HepG2 (cell line): Measurements from ENCODE around the gene BCAS2. TPM values are rescaled to one million over a fixed set of nuclear protein-coding genes. Genes with fewer than 3 reads are reported as not detected.
A peak's percentile ranks its signal among the peaks of the same experiment; 100 is the strongest.

Experiments used
- AKAP8 ChIP-seq: sonication (generic); formaldehyde crosslinking; IDR thresholded peaks from 2 replicates; pipeline ENCODE4 v1.5.1; 2020; ENCODE audit warnings: mild to moderate bottlenecking, missing genetic modification reagents
- ASH2L ChIP-seq: fragments of 300-600, 200-600 bp; sonication (generic); IDR thresholded peaks from 2 replicates; pipeline ENCODE4 v1.7.0; 2017; ENCODE audit warnings: low read depth, mild to moderate bottlenecking, moderate library complexity, mixed read lengths, low read length; ENCODE audit not compliant: insufficient read length
- BRF2 ChIP-seq: sonication (generic); formaldehyde crosslinking; IDR thresholded peaks from 2 replicates; pipeline ENCODE4 v1.8.1; 2022; ENCODE audit warnings: mild to moderate bottlenecking, missing genetic modification reagents
- DZIP1 ChIP-seq: sonication (generic); formaldehyde crosslinking; IDR thresholded peaks from 2 replicates; pipeline ENCODE4 v1.5.0; 2020; ENCODE audit warnings: mild to moderate bottlenecking, missing genetic modification reagents
- GTF2F1 ChIP-seq: fragments of 150-350 bp; IDR thresholded peaks from 2 replicates; pipeline ENCODE4 v1.6.1; 2014; ENCODE audit warnings: low read length
- HIC2 ChIP-seq: sonication (generic); formaldehyde crosslinking; IDR thresholded peaks from 2 replicates; pipeline ENCODE4 v1.9.0; 2022; ENCODE audit warnings: low read depth, missing genetic modification reagents
- HINFP ChIP-seq: sonication (generic); formaldehyde crosslinking; IDR thresholded peaks from 2 replicates; pipeline ENCODE4 v1.4.0; 2020; ENCODE audit warnings: low read depth, mild to moderate bottlenecking, missing genetic modification reagents
- KDM4B ChIP-seq: sonication (generic); formaldehyde crosslinking; IDR thresholded peaks from 2 replicates; pipeline ENCODE4 v1.4.0; 2020; ENCODE audit warnings: missing genetic modification reagents
- PTBP1 ChIP-seq: fragments of 200-400 bp; formaldehyde crosslinking; IDR thresholded peaks from 2 replicates; pipeline ENCODE4 v1.6.1; 2018; ENCODE audit warnings: low read length, low read depth; ENCODE audit not compliant: poor library complexity, severe bottlenecking
- STAT5B ChIP-seq: sonication (generic); formaldehyde crosslinking; IDR thresholded peaks from 2 replicates; pipeline ENCODE4 v1.4.0; 2020; ENCODE audit warnings: missing genetic modification reagents
- ZFP37 ChIP-seq: sonication (generic); formaldehyde crosslinking; IDR thresholded peaks from 2 replicates; pipeline ENCODE4 v1.4.0; 2020; ENCODE audit warnings: missing genetic modification reagents, borderline replicate concordance
- ZNF18 ChIP-seq: sonication (generic); formaldehyde crosslinking; IDR thresholded peaks from 2 replicates; pipeline ENCODE4 v1.8.0; 2022; ENCODE audit warnings: mild to moderate bottlenecking, missing genetic modification reagents; ENCODE audit not compliant: insufficient replicate concordance
- ZNF296 ChIP-seq: sonication (generic); formaldehyde crosslinking; conservative IDR thresholded peaks from 2 replicates; pipeline ENCODE4 v1.5.0; 2020; ENCODE audit warnings: mild to moderate bottlenecking, missing genetic modification reagents
- ZNF335 ChIP-seq: sonication (generic); formaldehyde crosslinking; IDR thresholded peaks from 2 replicates; pipeline ENCODE4 v1.4.0; 2020; ENCODE audit warnings: missing genetic modification reagents
- ZNF704 ChIP-seq: sonication (generic); formaldehyde crosslinking; IDR thresholded peaks from 2 replicates; pipeline ENCODE4 v1.8.1; 2023; ENCODE audit warnings: mild to moderate bottlenecking, inconsistent platforms, moderate library complexity, missing genetic modification reagents, borderline replicate concordance
- ZNF746 ChIP-seq: sonication (generic); formaldehyde crosslinking; IDR thresholded peaks from 2 replicates; pipeline ENCODE4 v1.8.0; 2022; ENCODE audit warnings: mild to moderate bottlenecking, missing genetic modification reagents
- ZNF768 ChIP-seq: sonication (generic); formaldehyde crosslinking; IDR thresholded peaks from 2 replicates; pipeline ENCODE4 v1.4.0; 2020; ENCODE audit warnings: missing genetic modification reagents
- ZSCAN9 ChIP-seq: IDR thresholded peaks from 2 replicates; pipeline ENCODE4 v1.6.1; 2016; ENCODE audit warnings: borderline replicate concordance
- polyA plus RNA-seq, 8 experiments: library from polyadenylated mRNA; depleted of rRNA in 3 of 8; stranded (reverse) in 7 of 8; unstranded in 1 of 8; fragments of >200 nt; fragmentation: Illumina TruSeq in 4 of 8; extraction: Trizol in 4 of 8; gene quantifications; 2 replicates each; pipeline versions ENCODE4 v1.2.1 to v1.2.3, GENCODE V29; 2011 to 2016; ENCODE audit warnings: low read depth in 4 of 8, missing spikeins in 1 of 8, mixed read lengths in 1 of 8; ENCODE audit not compliant: insufficient read depth in 1 of 8
- total RNA-seq, 5 experiments: library from RNA; depleted of rRNA; stranded (reverse); fragments of >200 nt; fragmentation: Illumina TruSeq; extraction: Trizol; gene quantifications; 2 replicates each; pipeline ENCODE4 v1.2.3, GENCODE V29; 2016; ENCODE audit warnings: low read depth in 1 of 5

Gene BCAS2
- total and polyA plus RNA-seq, 2 of the 13 experiments (the other 11 are each of a cell fraction or from before 2014, with no cell fraction given) = 18.0 to 47.4 TPM

GRCh38 chr1:114581335-114582287, at the start of gene BCAS2 (continued):
- TF ChIP-seq HINFP (CRISPR knock-in tag) (no peak; the same call in 1 of the 2 replicates), ZNF704 (CRISPR knock-in tag) (no peak), BRF2 (no peak), ASH2L (peak; percentile 66), ZNF296 (CRISPR knock-in tag) (no peak), AKAP8 (CRISPR knock-in tag) (no peak), STAT5B (CRISPR knock-in tag) (no peak), ZNF746 (CRISPR knock-in tag) (no peak), HIC2 (CRISPR knock-in tag) (no peak), ZNF18 (CRISPR knock-in tag) (no peak), PTBP1 (no peak), ZNF768 (CRISPR knock-in tag) (no peak), ZNF335 (peak; percentile 96), GTF2F1 (no peak), ZSCAN9 (CRISPR knock-in tag) (no peak), DZIP1 (no peak), ZFP37 (CRISPR knock-in tag) (no peak), KDM4B (CRISPR knock-in tag) (no peak)
